ENCODE results near the gene C16orf95.
"Not testable (repeated sequence)": the region's sequence is repeated elsewhere in the genome, so short reads cannot be mapped to it uniquely, and the experiment has no call there.

C16orf95 gene

GRCh38 chr16:87346517-87347060 lies 29.4 kb upstream of the C16orf95 start:
- no peak for DNase-seq (ENCODE audit: low spot score)

- no peak for DNase-seq (ENCODE audit: low spot score)
Observed at GRCh38 chr16:87345726-87346424, 28.7 kb upstream of the C16orf95 start.

- no peak for DNase-seq (ENCODE audit: low spot score)
Observed at GRCh38 chr16:87344931-87345631, 27.9 kb upstream of the C16orf95 start.

GRCh38 chr16:87344165-87344930 lies 27.2 kb upstream of the C16orf95 start:
- no peak for DNase-seq (ENCODE audit: low spot score)

GRCh38 chr16:87343753-87344050 lies 26.5 kb upstream of the C16orf95 start:
- no peak for DNase-seq (ENCODE audit: low spot score)

GRCh38 chr16:87342978-87343752 lies 26.0 kb upstream of the C16orf95 start:
- no peak for DNase-seq (ENCODE audit: low spot score)

- no peak for DNase-seq (ENCODE audit: low spot score)
Observed at GRCh38 chr16:87342504-87342903, 25.3 kb upstream of the C16orf95 start.

GRCh38 chr16:87340198-87340597 lies 23.0 kb upstream of the C16orf95 start:
- DNase-seq (ENCODE audit: low spot score) = no peak

GRCh38 chr16:87339724-87340105 lies 22.5 kb upstream of the C16orf95 start:
- not testable (repeated sequence) for DNase-seq (ENCODE audit: low spot score)

- DNase-seq (ENCODE audit: low spot score) = no peak
Observed at GRCh38 chr16:87339086-87339723, 22.0 kb upstream of the C16orf95 start.

- DNase-seq (ENCODE audit: low spot score) = no peak
Observed at GRCh38 chr16:87338155-87338765, 21.1 kb upstream of the C16orf95 start.

- no peak for DNase-seq (ENCODE audit: low spot score)
Observed at GRCh38 chr16:87337262-87337771, 20.1 kb upstream of the C16orf95 start.

- DNase-seq (ENCODE audit: low spot score) = no peak
Observed at GRCh38 chr16:87336434-87337240, 19.4 kb upstream of the C16orf95 start.

GRCh38 chr16:87335625-87336433 lies 18.6 kb upstream of the C16orf95 start:
- DNase-seq (ENCODE audit: low spot score) = no peak

- DNase-seq (ENCODE audit: low spot score) = no peak
Observed at GRCh38 chr16:87334651-87335624, 17.7 kb upstream of the C16orf95 start.

- DNase-seq (ENCODE audit: low spot score) = no peak
Observed at GRCh38 chr16:87333581-87334331, 16.6 kb upstream of the C16orf95 start.

GRCh38 chr16:87333101-87333500 lies 15.9 kb upstream of the C16orf95 start:
- no peak for DNase-seq (ENCODE audit: low spot score)
